Activated CD4-positive, alpha-beta T cell treated with anti-CD3 and anti-CD28 coated beads for 48 hours (primary cell): Measurements from ENCODE around the gene SPATA20.

Source experiments
- DNase-seq: peaks from one replicate; pipeline ENCODE4 v3.0.0-alpha.2; 2020

SPATA20 gene

DNA sequence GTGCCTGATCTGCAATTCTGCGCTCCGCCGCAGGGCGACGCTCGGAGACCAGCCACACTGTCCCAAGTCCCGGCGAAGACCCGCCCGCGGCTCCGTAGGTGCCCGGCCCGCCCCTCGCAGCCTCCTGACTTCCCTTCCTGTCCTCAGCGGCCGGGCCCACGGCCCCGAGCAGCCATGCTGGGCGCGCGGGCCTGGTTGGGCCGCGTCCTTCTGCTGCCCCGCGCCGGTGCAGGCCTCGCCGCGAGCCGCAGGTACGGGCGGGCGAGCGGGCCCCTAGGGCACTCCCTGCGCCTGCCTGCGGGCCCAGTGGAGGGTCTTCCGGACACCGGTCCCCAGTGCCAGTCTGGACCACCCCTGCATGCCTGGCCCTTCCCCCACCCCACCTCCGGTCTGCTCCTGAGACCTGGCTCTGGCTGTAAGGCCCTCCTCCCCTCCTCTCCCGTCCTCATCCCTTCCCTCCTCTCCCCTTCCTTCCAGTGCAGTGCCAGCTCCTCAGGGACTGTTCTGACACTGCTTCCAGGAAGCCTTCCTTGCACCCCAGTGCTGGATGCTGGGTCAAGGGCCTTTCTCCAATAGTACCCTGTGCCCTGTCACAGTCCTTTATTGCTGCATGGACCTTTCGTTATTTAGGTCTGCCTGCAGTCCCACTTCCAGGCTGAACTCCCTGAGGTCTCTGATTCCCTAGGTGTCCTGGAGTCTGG, at the start of gene SPATA20:
Gene SPATA20 (plus strand): TSS at position 140 of the 701 bp plus-strand sequence. CDS start 35 bp downstream, at position 175.
- DNase-seq: peak; percentile 93

DNA sequence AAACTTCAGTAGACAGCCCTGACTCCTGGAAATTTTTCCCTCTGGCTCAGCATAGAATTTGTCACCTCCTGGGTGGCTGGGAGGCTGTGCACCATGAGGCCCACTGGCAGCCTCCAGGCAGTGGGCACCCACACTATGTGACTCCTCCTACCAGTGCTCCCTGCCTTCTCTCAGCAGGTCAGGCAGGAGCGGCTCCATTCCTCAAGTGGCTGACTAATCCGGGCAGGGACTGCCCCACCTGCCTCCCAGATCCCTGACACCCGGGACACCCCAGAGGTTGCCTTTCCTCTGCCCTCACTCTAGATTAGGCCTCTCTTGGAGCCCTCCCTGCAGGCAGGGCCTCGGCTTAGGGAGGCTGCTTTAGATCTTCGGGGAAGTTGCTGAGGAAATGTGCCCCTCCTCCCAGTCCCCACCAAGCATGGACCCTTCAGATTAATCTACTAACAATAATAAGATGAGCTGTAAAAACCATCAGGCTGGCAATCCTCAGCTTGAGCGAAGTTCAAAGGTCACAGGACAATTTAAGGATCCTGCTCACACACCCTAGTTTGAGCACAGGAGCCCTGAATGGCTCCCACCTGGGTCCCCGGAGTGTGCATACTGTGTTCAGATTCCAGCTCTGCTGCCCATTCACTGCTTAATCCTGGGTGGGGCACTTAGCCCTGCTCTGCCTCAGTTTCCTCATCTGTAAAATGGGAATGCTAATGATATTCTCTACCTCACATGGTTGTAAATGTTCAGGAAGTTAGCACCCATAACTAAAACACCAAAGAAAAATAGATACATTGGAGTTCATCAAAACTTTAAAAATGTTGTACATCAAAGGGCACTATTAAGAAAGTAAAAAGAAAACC, 48.7 kb upstream of the SPATA20 start:
- no peak for DNase-seq

DNA sequence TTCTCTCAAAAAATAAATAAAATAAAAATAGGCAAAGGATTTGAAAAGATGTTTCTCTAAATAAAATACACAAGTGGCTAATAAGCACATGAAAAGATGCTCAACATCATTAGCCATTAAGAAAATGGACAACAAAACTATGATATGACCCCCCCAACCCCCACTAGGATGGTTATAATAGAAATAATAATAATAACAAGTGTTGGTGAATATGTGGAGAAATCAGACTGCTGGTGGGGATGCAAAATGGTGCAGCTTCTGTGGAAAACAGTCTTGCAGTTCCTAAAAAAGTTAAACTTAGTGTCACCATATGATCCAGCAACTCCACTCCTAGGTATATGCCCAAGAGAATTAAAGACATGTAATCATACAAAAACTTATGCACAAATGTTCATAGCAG, 47.7 kb upstream of the SPATA20 start:
- DNase-seq: no peak

DNA sequence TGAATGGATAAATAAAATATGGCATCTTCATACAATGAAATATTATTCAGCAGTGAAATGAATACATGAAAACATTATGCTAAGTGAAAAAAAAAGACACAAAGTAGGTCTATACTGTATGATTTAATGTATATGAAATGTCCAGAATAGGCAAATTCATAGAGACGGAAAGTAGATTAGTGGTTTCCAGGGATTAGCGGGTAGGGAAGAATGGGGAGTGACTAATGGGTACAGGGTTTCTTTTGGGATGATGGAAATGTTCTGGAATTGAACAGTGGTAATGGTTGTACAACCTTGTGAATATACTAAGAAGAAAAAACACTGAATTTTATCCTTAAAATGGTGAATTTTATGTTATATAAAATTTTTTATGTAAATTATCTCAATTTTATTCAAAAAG, 47.3 kb upstream of the SPATA20 start:
- DNase-seq: no peak

DNA sequence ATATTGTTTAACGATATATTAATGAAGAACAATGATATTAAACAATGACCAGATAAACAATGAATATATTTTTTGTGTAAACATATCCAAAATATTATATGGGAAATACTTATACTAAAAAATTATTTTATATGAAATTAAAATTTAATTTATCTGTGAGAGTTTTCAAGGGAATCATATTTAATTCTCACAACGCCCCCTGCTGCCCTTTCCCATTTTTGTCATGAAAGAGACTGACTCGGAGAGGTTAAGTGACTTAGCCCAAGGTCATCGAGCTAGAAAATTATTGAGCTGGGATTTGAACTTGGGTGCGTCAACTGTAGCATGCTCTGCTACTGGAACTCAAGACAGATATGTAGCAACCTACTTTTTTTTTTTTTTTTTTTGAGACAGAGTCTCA, 45.9 kb upstream of the SPATA20 start:
- peak; percentile 52 for DNase-seq

DNA sequence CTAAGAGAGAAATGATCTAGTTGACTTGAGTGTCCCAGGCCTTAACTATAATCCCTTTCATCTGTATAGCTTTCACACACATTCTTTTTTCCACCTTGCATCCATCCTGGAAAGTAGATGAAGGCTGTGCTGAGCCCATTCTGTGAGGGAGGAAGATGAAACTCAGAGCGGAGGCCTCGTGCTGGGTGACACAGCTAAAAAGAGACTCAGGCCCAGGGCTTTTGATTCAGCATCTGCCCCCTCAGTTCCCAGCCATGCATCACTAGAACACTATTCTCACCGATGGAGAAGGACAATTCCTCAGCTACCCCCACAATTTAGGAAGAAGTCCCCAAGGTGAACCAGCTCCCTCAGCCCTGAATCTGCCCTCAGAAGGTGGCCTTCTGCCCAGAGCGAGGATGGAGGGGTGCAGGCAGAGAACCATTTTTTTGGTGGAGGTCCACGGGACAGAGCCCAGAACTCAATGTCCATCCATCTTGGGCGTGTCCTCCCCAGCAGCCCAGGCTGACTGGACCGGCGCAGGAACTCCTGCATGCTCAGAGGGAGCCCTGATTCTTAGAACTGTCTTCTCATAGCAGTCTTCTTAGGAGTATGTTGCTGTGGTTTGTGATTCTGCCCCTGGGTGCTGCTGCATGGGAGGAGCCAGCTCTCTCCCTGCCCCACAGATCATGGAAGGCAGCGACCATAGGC, 44.5 kb upstream of the SPATA20 start:
- no peak for DNase-seq

DNA sequence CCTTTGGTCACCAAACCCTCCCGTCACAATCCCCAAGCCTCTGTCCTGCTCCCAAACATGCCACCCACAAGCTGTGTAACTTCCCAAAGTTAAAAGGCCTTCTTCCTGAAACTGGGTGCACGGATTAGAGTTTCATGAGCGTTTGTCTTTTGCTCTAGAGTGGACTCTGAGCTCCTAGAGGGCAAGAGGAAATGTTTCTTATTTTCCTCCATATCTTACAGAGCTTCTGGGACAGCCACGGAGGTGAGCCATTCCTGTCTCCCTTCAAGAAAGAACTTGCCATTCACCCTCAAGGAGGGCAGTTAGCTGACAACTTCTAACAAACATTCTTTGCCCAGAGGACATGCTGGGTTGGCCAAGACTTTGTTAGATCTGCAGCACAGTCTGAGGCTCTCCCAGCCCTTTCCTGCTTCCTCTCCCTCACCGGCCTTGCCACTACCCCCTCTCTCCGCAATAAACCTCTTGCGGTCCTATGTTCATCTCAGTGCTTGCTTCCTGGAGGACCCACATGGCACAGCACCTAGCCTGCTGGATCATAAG, 41.3 kb upstream of the SPATA20 start:
- DNase-seq: no peak

DNA sequence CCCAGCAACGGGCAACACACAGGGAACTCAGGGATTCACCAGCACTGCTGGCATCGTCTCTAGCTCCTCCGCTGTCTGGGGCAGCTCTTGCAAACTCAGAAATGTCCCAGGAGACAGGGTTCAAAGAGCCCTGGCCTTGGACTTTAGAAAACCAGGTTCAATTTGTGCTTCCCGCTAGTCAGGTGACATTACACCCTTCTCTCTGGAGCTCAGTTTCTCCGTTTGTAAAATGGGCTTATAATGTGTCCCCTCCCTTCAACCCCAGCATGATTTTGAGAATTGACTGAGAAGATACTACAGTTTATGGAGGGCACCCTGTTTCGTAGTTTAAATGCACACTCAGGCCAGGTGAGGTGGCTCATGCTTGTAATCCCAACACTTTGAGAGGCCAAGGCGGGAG, 40.7 kb upstream of the SPATA20 start:
- DNase-seq: no peak

DNA sequence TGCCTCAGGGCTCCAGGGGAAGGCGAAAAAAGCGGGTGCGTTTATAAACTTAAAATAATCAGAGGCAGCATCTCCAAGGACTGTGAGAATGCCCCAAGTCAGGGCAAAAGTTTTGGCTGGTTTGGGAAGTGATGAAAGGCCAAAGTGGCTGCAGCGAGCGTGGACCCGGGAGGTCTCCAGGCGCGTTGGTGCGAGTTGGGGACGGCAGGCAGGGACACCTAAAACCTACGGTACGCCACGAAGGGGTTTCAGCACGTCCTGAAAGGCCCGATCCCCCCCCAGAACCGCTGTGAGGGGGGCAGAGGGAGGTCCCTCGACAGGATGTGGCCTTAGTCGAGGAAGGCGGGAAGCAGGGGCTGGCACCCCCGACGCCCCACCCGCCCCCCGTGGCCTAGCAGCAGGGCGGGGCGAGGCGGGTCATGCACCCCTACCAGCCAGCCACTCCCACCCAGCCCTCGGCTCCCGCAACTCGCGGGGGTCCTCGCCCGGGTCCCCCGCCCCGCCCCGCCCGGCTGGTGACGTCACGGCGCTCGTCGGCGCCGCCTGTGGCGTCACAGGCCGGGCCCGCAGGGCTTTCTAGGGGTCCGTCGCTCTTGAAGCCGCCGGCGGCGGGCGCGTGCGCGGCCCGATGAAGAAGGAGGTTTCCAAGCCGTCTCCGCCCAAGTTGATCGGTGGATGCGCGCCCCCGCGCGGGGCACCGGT, 39.0 kb upstream of the SPATA20 start, which contains the start of gene MYCBPAP:
Gene MYCBPAP (plus strand): TSS at position 569 of the 702 bp plus-strand sequence. CDS start 236 bp downstream, outside the sequence.
- peak; percentile 88 for DNase-seq

DNA sequence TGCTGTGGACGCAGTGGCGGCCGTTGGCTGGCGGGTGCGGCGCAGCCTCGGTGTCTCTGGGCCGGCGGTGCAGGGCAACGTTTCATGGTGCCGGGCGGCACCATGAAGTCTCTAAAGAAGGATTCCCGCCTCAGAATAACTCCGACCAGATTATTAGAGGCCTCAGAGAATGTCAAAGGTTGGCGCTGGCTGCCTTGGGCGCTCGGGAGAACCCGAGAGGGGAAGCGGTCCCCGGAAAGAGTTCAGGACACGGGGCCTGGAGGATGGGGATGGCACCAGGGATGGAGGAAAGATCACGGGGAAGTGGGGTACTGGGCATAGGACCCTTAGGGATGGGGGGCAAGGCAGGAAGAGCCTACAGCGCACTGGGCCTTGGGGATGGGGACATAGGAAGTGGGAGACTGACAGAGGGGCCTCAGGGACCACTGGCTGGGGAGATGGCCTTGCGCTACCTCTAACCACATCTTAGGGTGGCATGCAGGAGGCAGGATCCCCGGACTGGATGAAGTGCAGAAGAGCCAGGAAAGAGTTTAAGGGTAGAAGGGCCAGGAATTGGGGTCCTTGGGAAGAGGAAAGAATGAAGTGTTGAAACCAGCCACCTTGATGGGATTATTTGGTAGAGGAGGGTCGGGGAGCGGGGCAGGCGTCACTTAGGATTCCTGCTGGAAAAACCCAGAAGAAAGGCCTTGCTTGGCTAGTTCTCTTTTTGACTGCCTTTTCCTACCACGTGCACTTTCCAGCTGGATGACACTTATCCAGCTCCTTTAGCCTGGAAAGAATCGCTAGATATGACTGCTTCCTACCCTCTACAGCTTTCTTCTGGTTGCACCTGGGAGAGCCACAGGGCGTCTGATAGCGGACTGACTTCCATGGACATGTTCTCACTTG, 38.2 kb upstream of the SPATA20 start:
- no peak for DNase-seq

DNA sequence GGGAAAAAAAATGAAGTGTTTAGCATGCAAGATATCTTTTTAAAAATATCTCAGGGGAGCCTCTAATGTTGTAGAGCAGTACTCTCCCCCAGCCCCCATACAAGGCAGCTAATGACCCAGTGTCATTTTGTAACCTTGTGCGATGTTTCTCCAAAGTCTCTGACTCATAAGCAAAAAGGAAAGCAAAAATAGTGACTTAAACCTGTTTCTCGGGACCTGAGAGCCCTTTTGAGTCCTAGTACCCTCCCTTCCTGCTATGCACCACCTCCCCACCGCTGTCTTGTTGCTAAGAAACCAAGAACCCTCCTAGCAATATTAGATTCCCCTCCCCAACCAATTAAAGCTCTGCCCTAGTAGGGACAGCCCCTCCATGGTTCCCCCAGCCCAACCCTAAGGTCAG, 35.9 kb upstream of the SPATA20 start:
- DNase-seq: peak; percentile 72

DNA sequence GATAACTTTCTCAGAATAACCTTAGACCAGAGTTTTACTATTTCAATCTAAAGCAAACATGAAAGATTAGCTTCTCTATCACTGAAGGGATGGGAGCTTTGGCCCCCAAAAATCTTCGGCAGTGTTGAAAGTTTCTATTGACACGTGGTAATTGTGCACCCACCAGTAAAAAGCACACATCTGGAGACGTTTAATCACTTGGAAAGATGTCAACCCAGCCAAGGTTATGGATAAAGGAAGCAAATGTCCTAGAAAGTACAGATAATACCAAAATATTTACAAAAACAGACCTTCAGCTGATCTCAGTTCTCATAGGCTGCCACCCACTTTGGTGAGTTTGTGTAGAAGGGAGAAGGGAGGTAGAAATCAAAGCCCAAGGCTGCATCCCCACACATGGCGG, 33.5 kb upstream of the SPATA20 start:
- DNase-seq: no peak

DNA sequence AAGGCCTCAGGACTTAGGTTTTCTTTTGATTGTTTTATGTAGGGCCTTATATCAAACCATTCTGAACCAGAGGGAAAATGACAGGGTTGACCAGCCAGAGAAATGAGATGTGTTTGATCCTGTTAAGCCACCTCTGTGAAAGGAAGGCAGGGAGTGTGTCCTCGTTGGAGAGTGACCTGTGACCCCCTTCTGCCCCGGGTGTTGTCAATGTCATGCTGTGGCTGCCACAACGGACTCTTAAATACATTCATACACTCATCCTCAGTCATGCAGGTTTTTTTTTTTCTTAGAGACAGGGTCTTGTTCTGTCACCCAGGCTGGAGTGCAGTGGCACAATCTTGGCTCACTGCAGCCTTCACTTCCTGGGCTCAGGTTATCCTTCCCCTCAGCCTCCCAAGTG, 32.6 kb upstream of the SPATA20 start:
- DNase-seq: no peak

DNA sequence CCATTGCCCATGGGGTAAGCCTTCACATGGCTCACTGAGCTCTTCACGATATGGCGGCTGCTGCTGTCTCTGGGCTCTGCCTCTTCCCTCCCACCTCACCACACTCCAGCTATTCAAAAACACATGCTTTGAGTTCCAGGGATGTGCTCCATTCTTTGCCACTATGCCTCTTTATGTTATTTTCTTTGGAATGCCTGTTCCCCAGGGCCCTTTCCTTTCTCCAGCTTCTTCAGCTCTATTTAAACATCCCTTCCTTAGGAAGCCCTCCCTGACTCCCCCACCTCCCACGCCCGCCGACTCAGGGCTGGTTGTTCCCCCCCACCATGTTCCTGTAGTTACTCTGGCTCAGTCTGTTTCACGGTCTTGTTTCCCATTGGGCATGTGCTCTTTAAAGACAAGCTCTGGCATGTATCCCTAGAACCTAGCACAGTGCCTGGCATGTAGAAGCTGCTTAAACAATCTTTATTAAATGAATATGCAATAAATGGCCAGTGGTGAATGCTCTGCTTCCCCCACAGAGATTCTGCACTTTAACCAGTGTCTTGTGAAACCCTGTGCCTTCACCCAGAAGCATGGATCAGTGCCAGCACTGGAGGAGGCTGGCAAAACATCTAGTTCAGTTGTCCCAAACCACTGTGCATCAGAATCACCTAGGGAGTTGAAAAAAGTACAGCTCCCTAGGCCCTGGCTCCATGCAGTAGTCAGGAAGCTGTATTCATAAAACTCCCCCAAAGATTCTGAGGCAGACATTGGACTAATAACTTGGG, 31.9 kb upstream of the SPATA20 start:
- no peak for DNase-seq

DNA sequence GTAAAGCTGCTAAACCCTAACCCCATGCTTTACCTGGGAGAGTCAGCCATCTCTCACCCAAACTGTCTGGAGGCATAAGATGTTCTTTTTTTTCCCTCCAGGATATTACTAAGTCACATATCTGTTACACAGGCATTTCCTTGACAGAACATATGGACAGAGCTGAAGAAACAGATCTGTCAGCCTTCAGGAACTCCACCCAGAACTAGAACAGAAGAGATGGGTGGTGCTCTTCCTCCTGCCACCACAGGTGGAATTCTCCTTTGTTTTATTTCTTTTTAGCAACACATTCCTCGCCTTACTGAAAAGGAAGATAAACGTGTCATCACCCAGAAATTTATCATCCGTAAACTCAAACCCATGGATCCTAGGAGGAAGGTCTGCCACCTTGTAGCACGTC, 30.0 kb upstream of the SPATA20 start:
- DNase-seq: no peak

DNA sequence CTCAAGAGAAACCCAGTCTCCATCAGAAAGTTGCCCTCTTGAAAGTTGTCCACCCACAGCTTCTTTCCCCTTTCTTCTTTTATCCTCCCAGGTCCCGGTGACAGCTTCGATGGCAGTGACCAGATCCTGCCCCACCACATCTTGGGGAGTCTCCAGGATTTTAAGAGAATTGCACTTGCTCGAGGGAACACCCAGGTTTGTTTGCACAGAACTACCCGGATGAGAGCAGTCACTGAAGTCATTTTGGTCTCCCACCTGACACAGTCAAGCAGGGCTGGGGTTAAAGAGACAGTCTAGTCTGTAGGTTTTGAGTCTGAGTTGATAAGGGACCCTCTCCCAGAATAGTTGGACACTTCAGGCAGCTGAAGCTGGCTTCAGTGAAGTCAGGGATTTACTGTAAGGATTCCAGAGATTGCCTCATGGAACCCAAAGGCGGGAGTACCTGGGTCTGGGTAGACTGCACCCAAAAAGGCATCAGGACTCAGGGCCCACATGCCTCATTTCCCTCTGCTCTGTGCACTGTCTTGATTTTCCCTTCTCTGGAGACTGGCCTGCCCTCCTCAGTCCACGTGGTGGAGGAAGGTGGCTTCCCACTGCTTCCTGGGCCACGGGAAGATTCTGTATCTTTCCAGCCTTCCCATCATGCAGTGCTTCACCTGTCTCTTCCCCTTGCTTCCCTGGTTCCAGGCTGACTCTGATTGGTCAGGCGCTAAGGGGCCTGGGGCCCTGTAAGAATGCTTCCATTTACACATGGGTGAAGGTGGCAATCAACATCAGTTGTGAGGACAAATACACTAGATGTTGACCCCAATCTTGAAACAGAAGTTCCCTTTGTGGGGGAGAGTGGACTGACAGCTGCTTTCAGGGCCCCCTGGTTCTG, 29.2 kb upstream of the SPATA20 start:
- DNase-seq: no peak

DNA sequence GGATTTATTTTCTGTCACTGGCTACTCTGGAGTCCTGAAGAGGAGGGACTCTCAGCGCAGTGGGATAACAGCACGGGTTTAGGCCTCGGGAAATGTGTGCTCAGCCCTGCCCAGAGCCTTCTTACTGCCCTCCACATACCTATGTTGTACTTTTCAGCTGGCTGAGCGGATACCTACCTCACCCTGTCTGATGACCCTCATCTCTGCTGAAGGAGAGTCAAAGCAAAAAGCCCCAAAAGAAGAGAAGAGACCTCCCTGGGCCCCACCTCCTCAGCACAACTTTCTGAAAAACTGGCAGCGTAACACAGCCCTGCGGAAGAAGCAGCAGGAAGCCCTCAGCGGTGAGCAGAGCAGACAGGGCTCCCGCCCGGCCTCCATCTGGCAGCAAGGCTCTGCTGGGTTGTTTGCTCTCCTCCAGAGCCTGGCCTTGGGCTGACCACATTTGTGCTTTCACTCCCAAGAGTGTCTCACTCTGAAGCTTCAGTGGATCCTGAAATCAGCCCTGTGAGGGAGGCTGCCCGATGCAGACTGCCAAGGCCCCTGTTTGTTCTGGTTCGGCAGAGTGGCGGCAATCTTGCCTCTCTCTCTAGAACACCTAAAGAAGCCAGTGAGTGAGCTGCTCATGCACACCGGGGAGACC, 28.5 kb upstream of the SPATA20 start:
- DNase-seq: no peak

DNA sequence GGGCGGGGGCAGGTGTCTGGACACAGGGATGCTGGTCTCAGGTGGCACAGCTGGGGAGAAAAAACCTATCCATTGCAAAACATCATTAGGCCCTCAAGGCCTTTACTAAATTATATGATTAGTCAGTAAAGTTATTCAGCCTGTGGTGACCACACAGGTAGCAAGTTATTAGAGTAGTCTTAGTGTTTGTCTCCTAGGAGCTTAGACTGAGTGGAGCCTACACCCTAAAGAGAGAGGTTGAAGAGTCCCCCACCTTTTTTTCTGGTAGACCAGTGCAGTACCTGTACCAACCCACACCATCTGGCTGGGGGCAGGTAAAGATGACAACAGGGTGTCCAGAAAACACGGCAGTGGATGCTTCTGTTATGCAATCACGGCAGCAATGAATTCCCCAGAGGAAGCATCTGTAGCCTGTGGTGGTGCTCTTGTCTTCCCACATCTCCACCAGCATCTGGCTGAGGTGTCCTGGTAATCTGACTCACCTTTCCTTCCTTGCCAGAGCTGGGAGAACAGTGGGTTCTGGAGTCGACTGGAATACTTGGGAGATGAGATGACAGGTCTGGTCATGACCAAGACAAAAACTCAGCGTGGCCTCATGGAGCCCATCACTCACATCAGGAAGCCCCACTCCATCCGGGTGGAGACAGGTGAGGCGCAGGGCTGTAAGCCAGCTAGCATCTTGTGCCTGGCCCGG, 27.7 kb upstream of the SPATA20 start:
- DNase-seq: no peak

DNA sequence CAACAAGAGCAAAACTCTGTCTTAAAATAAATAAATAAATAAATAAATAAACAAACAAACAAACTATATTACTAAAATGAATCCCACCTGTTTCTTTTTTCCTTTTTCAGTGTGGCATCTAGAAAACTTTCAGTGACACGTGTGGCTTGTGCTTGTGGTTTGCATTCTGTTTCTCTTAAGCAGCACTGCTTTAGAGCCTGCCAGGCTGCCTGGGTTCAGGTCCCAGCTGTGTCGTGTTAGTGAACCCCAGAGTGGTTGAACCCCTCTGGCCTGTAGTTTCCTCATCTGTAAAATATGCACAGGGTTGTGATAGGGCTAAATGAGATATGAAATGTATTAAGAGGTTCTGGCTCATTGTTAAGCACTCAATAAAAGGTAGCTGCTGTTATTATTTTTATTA, 26.5 kb upstream of the SPATA20 start:
- DNase-seq: no peak
